AG04450 (cell line): ENCODE results near the gene PCK2. TPM values are rescaled to one million over a fixed set of nuclear protein-coding genes. Genes with fewer than 3 reads are reported as not detected.

Source experiments
- CTCF ChIA-PET: fragments of 300-600, 350-600 bp; formaldehyde crosslinking; extraction: SDS; loops from one replicate; lab custom pipeline; 2022; ENCODE audit warnings: antibody characterized with exemption, inconsistent platforms; lab: Charles Lee
- POLR2A ChIA-PET: fragments of 350-600 bp; formaldehyde crosslinking; extraction: SDS; loops from one replicate; lab custom pipeline; 2021; ENCODE audit warnings: antibody characterized with exemption, inconsistent platforms; lab: Yijun Ruan, JAX
- DNase-seq: peaks from one replicate; pipeline ENCODE4 v3.0.0-alpha.2; 2011; ENCODE audit warnings: low read depth, low spot score
- H3K27ac ChIP-seq: one replicate; pipeline ENCODE4 v1.5.1; 2012; ENCODE audit warnings: low read depth, low read length, control low read depth
- H3K27me3 ChIP-seq: one replicate; pipeline ENCODE4 v1.6.0; 2012; ENCODE audit warnings: low read length; ENCODE audit not compliant: control insufficient read depth, insufficient read depth
- H3K4me3 ChIP-seq: 2 replicates; pipeline ENCODE4 v1.5.1; 2011; ENCODE audit warnings: mild to moderate bottlenecking, low read depth, low read length, control low read depth
- H3K9me3 ChIP-seq: 2 replicates; pipeline ENCODE4 v1.5.1; 2012; ENCODE audit warnings: low read length; ENCODE audit not compliant: control insufficient read depth, insufficient read depth
- polyA plus RNA-seq: library from polyadenylated mRNA; depleted of rRNA; stranded (reverse); fragments of >200 nt; gene quantifications from 2 replicates; pipeline ENCODE4 v1.2.3, GENCODE V29; 2011
- TF ChIP-seq, protein P1 (sequence below): IDR thresholded peaks from 2 replicates; pipeline ENCODE4 v1.5.1; 2011; ENCODE audit warnings: low read depth, low read length, control low read depth, inconsistent platforms

PCK2 gene
- polyA plus RNA-seq, 1 experiment, result 47.0 TPM

DNA sequence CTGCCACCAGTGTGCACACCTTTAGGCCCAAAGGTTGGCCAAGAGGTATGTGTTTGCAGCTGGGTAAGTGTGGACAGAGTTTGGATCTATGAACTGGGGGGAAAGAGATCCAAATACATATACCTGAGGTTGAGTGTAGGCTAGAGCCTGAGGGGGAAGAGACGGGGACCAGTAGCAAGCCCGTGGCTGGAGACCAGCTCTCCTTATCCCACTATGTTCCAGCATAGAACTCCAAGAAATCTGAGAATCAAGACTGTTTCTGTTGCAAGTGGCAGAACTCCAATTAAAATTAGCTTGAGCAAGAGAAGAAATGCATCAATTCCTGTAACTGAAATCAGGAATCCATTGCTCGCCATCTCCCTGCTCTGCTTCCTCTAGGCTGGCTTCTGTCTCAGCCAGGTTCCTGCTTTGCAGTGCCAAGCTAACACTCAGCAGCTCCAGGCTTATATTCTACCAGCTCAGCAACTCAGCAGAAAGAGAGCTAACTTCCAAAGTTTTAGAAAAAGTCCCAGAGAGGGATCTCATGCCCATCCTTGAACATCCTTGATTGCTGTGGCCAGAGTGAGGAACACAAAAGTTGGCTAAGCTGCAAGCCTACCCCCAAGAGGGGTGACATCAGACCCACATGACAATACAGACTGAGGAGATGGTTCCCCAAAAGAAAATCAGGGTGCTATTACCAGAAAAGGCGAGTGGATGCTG, 1.5 kb upstream of the PCK2 start:
- TF ChIP-seq, protein P1, sequence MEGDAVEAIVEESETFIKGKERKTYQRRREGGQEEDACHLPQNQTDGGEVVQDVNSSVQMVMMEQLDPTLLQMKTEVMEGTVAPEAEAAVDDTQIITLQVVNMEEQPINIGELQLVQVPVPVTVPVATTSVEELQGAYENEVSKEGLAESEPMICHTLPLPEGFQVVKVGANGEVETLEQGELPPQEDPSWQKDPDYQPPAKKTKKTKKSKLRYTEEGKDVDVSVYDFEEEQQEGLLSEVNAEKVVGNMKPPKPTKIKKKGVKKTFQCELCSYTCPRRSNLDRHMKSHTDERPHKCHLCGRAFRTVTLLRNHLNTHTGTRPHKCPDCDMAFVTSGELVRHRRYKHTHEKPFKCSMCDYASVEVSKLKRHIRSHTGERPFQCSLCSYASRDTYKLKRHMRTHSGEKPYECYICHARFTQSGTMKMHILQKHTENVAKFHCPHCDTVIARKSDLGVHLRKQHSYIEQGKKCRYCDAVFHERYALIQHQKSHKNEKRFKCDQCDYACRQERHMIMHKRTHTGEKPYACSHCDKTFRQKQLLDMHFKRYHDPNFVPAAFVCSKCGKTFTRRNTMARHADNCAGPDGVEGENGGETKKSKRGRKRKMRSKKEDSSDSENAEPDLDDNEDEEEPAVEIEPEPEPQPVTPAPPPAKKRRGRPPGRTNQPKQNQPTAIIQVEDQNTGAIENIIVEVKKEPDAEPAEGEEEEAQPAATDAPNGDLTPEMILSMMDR, result no peak
- Histone ChIP-seq H3K9me3 (no peaks in the 10 kb centered on the region; the same call in 1 of the 2 replicates), H3K27me3 (no peaks in the 10 kb centered on the region), H3K27ac (no peak overlapping the region), H3K4me3 (no peak overlapping the region)
- ChIA-PET POLR2A (interaction anchor here (1.6 kb wide), 1 partner anchor 10 kb away, joined by 3 read pairs; no protein-coding TSS in a partner anchor), CTCF (interaction anchor here (1.1 to 9.9 kb wide), 8 partner anchors 13 to 462 kb away, joined by 3 to 212 read pairs (median 16); no protein-coding TSS in a partner anchor)
- DNase-seq, result no peak

DNA sequence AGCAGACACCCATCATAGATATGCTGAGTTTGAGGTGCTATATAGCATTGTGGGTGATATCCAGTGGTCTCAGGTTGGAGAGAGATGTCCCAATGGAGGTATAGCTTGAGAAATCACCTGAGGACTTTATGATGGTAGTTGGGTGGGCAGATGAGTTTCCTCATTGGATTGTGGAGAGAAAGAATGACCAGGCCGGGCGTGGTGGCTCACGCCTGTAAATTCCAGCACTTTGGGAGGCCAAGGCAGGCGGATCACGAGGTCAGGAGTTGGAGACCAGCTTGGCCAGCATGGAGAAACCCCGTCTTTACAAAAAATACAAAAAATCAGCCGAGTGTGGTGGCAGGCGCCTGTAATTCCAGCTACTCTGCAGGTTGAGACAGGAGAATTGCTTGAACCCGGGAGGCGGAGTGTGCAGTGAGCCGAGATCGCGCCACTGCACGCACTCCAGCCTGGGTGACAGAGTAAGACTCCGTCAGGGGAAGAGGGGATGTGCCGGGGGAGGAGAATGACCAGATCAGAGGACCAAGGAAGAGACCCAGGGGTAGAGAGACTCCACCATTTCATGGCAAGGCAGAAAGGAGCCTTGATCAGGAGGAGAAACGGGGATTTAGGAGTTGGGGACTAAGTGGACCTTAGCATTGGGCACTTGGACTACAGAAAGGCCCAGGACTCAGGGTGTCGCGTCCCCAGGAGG, 757 bp upstream of the PCK2 start:
- Histone ChIP-seq H3K4me3 (peak overlapping the region; percentile 83), H3K27ac (peak overlapping the region; percentile 68), H3K27me3 (no peaks in the 10 kb centered on the region), H3K9me3 (no peaks in the 10 kb centered on the region; the same call in 1 of the 2 replicates)
- ChIA-PET CTCF (interaction anchor here (0.6 to 9.9 kb wide), 10 partner anchors 13 to 533 kb away, joined by 3 to 212 read pairs (median 5); partner anchors contain the start of genes DCAF11 and NRL), POLR2A (interaction anchor here (0.6 to 3.1 kb wide), 5 partner anchors 9 to 41 kb away, joined by 3 to 36 read pairs (median 4); partner anchors contain the start of genes DCAF11 and NRL)
- TF ChIP-seq, protein P1, result peak; percentile 8; the same call in 1 of the 2 replicates
- DNase-seq, result no peak

DNA sequence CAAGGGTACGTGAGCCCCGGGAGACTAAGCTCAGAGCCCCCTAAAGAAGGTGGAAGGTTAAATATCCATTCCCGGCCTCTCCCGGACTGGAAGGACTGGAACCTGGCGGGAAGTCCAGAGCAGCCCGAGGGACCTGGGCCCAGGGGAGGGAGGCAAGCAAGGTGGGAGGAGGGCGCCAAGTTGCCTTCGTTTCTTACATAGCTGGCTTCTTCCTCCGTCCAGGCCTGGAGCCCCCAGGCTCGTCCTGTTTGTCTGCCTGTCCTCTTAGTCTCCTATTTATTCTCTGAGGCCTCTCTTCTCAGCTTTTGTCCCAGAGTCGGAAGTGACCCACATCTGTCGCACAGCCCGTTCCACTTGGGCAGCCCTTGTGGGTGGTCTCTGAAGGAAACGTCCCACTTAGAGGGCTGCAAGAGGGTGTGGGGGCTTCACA, 745 bp downstream of the PCK2 start:
- ChIA-PET CTCF (interaction anchor here (8.4 to 9.9 kb wide), 2 partner anchors 11 to 37 kb away, joined by 196 to 212 read pairs; no protein-coding TSS in a partner anchor), POLR2A (interaction anchor here (1.0 to 3.1 kb wide), 4 partner anchors 10 to 37 kb away, joined by 3 to 36 read pairs (median 4); partner anchors contain the start of genes DCAF11 and NRL)
- no peaks in the 10 kb centered on the region; the same call in 1 of the 2 replicates for H3K9me3 ChIP-seq
- H3K27me3 ChIP-seq, result no peaks in the 10 kb centered on the region
- TF ChIP-seq, protein P1, result no peak
- H3K4me3 ChIP-seq, result peak overlapping the region; percentile 83
- peak overlapping the region; percentile 68 for H3K27ac ChIP-seq
- no peak for DNase-seq

DNA sequence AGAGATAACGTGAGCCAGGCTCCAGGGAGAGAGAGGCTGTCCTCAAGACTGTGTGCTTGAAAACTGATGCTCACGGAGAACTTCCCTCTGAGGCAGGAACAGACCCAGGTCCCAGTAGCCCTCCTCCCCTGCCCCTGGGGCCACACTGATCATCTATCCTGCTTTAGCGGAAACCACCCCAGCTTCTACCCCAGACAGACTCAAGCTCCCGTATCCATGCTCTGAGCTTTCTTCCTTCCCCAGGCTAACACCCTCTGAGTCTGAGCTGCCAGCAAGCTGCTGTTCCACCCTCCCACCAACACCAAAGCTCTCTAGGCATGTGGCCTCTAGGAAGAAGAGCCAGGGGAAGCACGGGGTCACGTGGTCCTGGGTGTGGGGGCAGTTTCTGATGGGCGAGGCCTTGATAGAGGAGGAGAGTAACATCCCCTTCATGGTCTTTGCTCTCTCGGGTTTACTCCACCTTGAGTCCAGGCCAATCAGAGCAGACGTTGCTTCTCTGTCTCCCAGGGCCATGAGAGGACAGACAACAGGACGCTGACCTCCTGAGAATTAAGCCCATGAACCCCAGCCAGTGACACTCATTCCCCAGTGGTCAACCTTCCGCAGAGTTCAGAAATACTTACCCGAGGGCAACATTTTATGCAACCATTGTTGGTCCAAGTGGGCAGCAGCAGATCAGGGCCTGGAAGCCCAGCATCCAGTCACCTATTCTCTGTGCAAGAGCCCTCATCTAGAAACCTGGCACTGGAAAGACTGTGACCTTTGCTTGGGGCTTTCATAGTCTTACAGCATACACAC, 1.4 kb downstream of the PCK2 start:
- no peaks in the 10 kb centered on the region for H3K27me3 ChIP-seq
- ChIA-PET POLR2A (interaction anchor here (1.0 to 3.1 kb wide), 4 partner anchors 10 to 37 kb away, joined by 3 to 36 read pairs (median 4); partner anchors contain the start of genes DCAF11 and NRL), CTCF (interaction anchor here (8.4 to 9.9 kb wide), 2 partner anchors 11 to 38 kb away, joined by 196 to 212 read pairs; no protein-coding TSS in a partner anchor)
- H3K4me3 ChIP-seq, result peak overlapping the region; percentile 83
- TF ChIP-seq, protein P1, result no peak
- peak overlapping the region; percentile 68 for H3K27ac ChIP-seq
- no peak for DNase-seq
- no peaks in the 10 kb centered on the region; the same call in 1 of the 2 replicates for H3K9me3 ChIP-seq
